BJ (cell line): Measurements from ENCODE around the gene CCDC183. TPM values are rescaled to one million over a fixed set of nuclear protein-coding genes. Genes with fewer than 3 reads are reported as not detected.

Experiments
- CTCF ChIA-PET: fragments of 350-600 bp; formaldehyde crosslinking; extraction: SDS; loops from one replicate; lab custom pipeline; 2021; ENCODE audit warnings: antibody characterized with exemption, inconsistent platforms; lab: Yijun Ruan, JAX
- POLR2A ChIA-PET: fragments of 300-600 bp; sonication (Branson Sonifier 250); formaldehyde crosslinking; extraction: SDS; loops from one replicate; lab custom pipeline; 2021; ENCODE audit warnings: antibody characterized with exemption; lab: Charles Lee
- DNase-seq: peaks from one replicate; pipeline ENCODE4 v3.0.0-alpha.2; 2011; ENCODE audit warnings: low read depth
- H3K27me3 ChIP-seq: 2 replicates; pipeline ENCODE4 v1.6.0; 2011; ENCODE audit warnings: low read length; ENCODE audit not compliant: control insufficient read depth, insufficient read depth
- H3K36me3 ChIP-seq: 2 replicates; pipeline ENCODE4 v1.5.1; 2011; ENCODE audit warnings: low read length; ENCODE audit not compliant: control insufficient read depth, insufficient read depth
- H3K4me3 ChIP-seq: 2 replicates; pipeline ENCODE4 v1.5.1; 2011; ENCODE audit warnings: low read depth, mild to moderate bottlenecking, control low read depth, low read length
- polyA plus RNA-seq: library from polyadenylated mRNA; depleted of rRNA; stranded (reverse); fragments of >200 nt; gene quantifications from 2 replicates; pipeline ENCODE4 v1.2.3, GENCODE V29; 2011
- TF ChIP-seq, protein P1 (sequence below): IDR thresholded peaks from 2 replicates; pipeline ENCODE4 v1.5.1; 2011; ENCODE audit warnings: low read depth, mild to moderate bottlenecking, control low read depth, inconsistent platforms, low read length, moderate library complexity; ENCODE audit not compliant: insufficient read depth

The CCDC183 gene
- polyA plus RNA-seq, 1 experiment, result 0.20 TPM

DNA sequence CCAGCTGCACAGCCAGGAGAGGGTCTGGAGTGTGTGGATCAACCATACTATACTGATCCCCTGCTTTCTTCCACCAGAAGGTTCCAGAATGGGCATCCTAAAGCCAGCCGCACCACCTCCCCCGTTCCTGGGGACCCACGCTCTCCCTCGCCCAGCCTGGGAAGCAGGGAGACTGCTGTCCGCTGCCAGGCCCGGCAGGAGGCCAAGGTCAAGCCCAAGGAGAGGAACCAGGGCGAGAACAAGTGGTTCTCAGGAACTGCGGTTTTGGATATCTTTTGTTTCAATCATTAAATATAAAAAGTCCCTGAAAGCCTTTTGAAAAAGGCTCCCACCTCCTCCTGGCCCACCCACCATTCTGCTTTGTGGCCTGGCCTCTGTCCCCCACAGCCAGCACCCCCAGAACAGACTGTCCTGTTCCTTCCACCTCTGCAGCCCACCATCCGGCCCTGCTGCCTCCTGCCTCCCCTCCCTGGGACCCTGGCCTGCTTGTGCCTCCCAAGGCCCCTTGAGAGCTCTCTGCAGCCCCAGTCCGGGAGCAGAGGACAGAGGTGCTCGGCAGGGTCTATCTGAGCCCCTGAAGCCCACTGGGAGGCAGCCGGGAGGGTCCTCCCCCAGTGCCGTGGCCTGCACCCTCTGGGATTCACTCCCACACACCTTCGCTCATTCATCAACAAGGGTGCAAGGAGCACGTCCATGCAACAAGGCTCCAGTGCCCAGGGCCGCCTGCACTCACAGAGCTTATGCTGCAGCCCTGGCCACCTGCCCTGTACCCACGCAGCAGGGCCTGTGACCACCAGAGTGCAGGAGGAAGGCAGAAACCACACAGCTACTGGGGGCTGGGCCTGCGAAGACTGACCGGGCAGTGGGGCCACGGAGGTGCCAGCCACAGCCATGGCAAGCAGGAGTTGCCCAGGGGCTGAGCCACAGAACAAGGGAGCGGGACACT lies 47.2 kb upstream of the CCDC183 start:
- Histone ChIP-seq H3K27me3 (peaks cover 6% of the 10 kb centered on the region), H3K36me3 (no peaks in the 10 kb centered on the region), H3K4me3 (no peak overlapping the region)
- DNase-seq, result no peak
- ChIA-PET POLR2A (no interaction called here), CTCF (interaction anchor here (3.3 kb wide), 1 partner anchor 12 kb away, joined by 13 read pairs; no protein-coding TSS in a partner anchor)
- TF ChIP-seq, protein P1, sequence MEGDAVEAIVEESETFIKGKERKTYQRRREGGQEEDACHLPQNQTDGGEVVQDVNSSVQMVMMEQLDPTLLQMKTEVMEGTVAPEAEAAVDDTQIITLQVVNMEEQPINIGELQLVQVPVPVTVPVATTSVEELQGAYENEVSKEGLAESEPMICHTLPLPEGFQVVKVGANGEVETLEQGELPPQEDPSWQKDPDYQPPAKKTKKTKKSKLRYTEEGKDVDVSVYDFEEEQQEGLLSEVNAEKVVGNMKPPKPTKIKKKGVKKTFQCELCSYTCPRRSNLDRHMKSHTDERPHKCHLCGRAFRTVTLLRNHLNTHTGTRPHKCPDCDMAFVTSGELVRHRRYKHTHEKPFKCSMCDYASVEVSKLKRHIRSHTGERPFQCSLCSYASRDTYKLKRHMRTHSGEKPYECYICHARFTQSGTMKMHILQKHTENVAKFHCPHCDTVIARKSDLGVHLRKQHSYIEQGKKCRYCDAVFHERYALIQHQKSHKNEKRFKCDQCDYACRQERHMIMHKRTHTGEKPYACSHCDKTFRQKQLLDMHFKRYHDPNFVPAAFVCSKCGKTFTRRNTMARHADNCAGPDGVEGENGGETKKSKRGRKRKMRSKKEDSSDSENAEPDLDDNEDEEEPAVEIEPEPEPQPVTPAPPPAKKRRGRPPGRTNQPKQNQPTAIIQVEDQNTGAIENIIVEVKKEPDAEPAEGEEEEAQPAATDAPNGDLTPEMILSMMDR, result no peak

DNA sequence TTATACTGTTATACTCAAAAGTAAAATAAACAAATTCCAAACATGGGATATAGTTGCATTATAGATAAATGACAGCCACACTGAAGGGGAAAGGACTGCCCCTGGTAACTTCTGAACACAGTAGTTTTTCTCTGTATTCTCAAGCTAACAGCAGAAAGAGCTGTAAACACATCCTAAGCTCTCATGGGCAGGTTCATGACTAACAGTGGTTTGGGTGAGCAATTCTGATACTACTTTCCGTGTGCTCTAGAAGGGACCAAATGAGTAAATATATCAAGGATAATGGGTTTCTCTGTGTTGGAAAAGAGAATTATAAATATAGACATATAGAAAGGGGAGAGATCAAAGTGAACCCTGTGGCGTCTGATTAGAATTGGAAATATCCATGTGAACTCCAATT lies 45.6 kb upstream of the CCDC183 start:
- POLR2A ChIA-PET, result no interaction called here

DNA sequence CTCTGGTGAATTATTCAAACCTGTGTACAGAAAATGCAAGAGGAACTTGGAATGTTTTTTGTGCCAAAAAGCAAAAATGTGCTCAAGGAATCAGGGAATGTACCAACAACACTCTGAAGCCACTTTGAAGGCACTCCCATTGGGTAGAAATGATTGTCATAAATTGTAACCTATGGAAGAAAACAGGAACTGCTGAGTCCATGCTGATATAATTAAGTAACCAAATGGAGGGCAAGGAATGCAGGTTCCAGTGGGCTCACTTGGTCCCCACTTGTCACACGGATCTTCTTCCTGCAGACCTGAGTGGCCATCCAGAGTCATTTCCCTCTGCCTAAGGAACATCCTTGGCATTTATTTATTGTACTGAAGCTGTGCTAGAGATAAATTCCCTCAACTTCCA lies 44.9 kb upstream of the CCDC183 start:
- CTCF ChIA-PET, result interaction anchor here (1.7 to 3.3 kb wide), 3 partner anchors 9 to 16 kb away, joined by 4 to 13 read pairs (median 6); no protein-coding TSS in a partner anchor
- no peak for DNase-seq
- H3K27me3 ChIP-seq, result peaks cover 6% of the 10 kb centered on the region; the same call in 1 of the 2 replicates
- POLR2A ChIA-PET, result no interaction called here
- H3K4me3 ChIP-seq, result no peak overlapping the region
- no peaks in the 10 kb centered on the region for H3K36me3 ChIP-seq
- TF ChIP-seq, protein P1, result no peak

More for the DNA sequence above, 45.6 kb upstream of the CCDC183 start:
- DNase-seq, result no peak
- CTCF ChIA-PET, result interaction anchor here (1.7 to 3.3 kb wide), 3 partner anchors 10 to 17 kb away, joined by 4 to 13 read pairs (median 6); no protein-coding TSS in a partner anchor
- Histone ChIP-seq H3K36me3 (no peaks in the 10 kb centered on the region), H3K4me3 (no peak overlapping the region), H3K27me3 (peaks cover 6% of the 10 kb centered on the region; the same call in 1 of the 2 replicates)
- TF ChIP-seq, protein P1, result no peak

DNA sequence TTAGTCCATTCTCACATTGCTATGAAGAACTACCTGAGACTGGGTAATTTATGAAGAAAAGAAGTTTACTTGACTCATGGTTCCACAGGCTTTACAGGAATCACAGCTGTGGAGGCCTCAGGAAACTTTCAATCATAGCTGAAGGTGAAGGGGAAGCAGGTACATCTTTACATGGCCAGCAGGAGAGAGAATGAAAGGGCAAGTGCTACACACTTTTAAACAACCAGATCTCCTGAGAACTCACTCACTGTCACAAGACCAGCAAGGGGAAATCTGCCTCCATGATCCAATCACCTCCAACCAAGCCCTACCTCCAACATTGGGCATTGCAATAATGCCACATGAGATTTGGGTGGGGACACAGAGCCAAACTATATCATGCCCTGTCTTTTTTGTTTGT lies 44.3 kb upstream of the CCDC183 start:
- Histone ChIP-seq H3K36me3 (no peaks in the 10 kb centered on the region), H3K27me3 (peaks cover 6% of the 10 kb centered on the region; the same call in 1 of the 2 replicates), H3K4me3 (no peak overlapping the region)
- TF ChIP-seq, protein P1, result no peak
- DNase-seq, result no peak
- CTCF ChIA-PET, result interaction anchor here (1.7 to 3.3 kb wide), 2 partner anchors 9 to 16 kb away, joined by 4 to 13 read pairs; no protein-coding TSS in a partner anchor
- POLR2A ChIA-PET, result no interaction called here

DNA sequence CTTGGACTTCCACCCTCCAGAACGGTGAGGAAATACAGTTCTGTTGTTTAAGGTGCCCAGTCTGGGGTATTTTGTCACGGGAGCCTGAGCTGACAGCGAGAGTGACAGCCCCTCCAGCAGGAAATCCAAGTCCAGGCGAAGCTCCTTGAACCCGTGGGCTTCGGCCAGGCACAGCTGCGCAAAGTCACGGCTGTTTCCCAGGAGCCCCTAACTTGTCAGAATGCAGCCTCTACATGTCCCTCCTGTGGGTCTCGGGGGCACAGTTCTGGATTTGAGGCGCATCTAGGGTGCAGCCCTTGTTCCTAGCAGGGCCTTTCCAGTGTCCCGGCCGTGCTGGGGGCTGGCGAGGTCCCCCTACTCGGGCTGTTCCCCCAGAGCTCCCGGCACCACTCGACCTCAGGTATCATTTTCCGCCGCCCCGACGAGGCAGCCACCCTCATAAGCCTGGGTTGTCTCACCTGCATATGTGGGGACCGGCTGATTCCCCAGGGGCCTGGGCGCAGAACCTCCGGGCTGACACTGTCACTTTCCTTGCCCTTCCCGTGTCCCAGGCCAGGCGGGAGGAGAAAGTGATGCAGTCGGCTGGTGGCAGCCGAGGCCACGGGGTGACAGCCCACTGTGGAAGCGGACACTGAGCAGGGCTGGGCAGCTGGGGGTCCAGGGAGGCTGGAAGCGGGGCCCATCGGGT lies 42.6 kb upstream of the CCDC183 start:
- no peak for DNase-seq
- ChIA-PET POLR2A (no interaction called here), CTCF (interaction anchor here (0.6 kb wide), 1 partner anchor 324 kb away, joined by 3 read pairs; no protein-coding TSS in a partner anchor)
- TF ChIP-seq, protein P1, result no peak
- peaks cover 6% of the 10 kb centered on the region; the same call in 1 of the 2 replicates for H3K27me3 ChIP-seq
- no peak overlapping the region for H3K4me3 ChIP-seq
- H3K36me3 ChIP-seq, result no peaks in the 10 kb centered on the region
